ENCODE results near the gene VTI1A.

- TF ChIP-seq MAFK (IDR thresholded peaks at IDR 0.05; ENCODE audit: low read depth, low read length) (no peak), CTCF (conservative IDR thresholded peaks at IDR 0.05; ENCODE audit: low read depth, low read length) (no peak), RCOR1 (IDR thresholded peaks at IDR 0.05; ENCODE audit: insufficient replicate concordance, low read length) (no peak), BHLHE40 (IDR thresholded peaks at IDR 0.05; ENCODE audit: low read depth, low read length) (no peak), RAD21 (IDR thresholded peaks at IDR 0.05; ENCODE audit: low read length) (no peak), POLR2A (IDR thresholded peaks at IDR 0.05; ENCODE audit: low read depth, low read length) (no peak), SMC3 (IDR thresholded peaks at IDR 0.05; ENCODE audit: low read depth, low read length) (no peak), CEBPB (IDR thresholded peaks at IDR 0.05; ENCODE audit: low read depth, low read length) (no peak), MAZ (IDR thresholded peaks at IDR 0.05; ENCODE audit: borderline replicate concordance, low read depth, low read length) (no peak), NFE2L2 (IDR thresholded peaks at IDR 0.05; ENCODE audit: low read depth, low read length) (no peak)
These were observed 263.5 kb downstream of the VTI1A start for GRCh38 chr10:112710528-112710927.

Measured in IMR-90 (cell line).